GM12878 (cell line): ENCODE results near the gene CBFA2T3. TPM values are rescaled to one million over a fixed set of nuclear protein-coding genes. Genes with fewer than 3 reads are reported as not detected.

Experiments used
- ATAC-seq: fragments of 200-7000 bp; cut with Tn5 transposase; 3 replicates; pipeline ENCODE4 v1.9.1; 2020; ENCODE audit warnings: mild to moderate bottlenecking, moderate library complexity
- BruUV-seq: library from RNA; stranded (reverse); fragments of 400-500 nt; replicated peaks from 2 replicates; lab custom pipeline; 2021; lab: Mats Ljungman, UMichigan
- CTCF ChIA-PET: fragments of 300-600 bp; sonication (Branson Sonifier 250); formaldehyde crosslinking; extraction: SDS; loops from one replicate; lab custom pipeline; 2021; ENCODE audit warnings: inconsistent platforms; lab: Yijun Ruan, JAX
- POLR2A ChIA-PET: fragments of 350-600 bp; formaldehyde crosslinking; extraction: SDS; loops from one replicate; lab custom pipeline; 2021; ENCODE audit warnings: inconsistent platforms; lab: Charles Lee
- RAD21 ChIA-PET: fragments of 300-600 bp; sonication (Branson Sonifier 250); formaldehyde crosslinking; loops from one replicate; lab custom pipeline; 2023; ENCODE audit warnings: antibody characterized with exemption; ENCODE audit not compliant: unreplicated experiment; lab: Charles Lee
- SMC1A ChIA-PET: fragments of 300-600 bp; sonication (Branson Sonifier 250); formaldehyde crosslinking; loops from one replicate; lab custom pipeline; 2023; ENCODE audit not compliant: unreplicated experiment, uncharacterized antibody; lab: Charles Lee
- DNase-seq: peaks from one replicate; pipeline ENCODE4 v3.0.0-alpha.2; 2011; ENCODE audit warnings: low read depth, low spot score
- FAIRE-seq: peaks from 3 replicates; lab custom pipeline; 2011; peaks lifted over from hg19 to GRCh38; lab: Jason Lieb, UNC
- H2AFZ ChIP-seq: 2 replicates; pipeline ENCODE4 v1.6.0; 2011; ENCODE audit warnings: low read depth, low read length, control low read depth; ENCODE audit not compliant: control insufficient read depth
- H3K27ac ChIP-seq: 2 replicates; pipeline ENCODE4 v1.5.1; 2011; ENCODE audit warnings: control low read depth; ENCODE audit not compliant: control insufficient read depth, insufficient read depth
- H3K27me3 ChIP-seq, 2 experiments: replicated peaks in 1 of 2; 2 replicates each; pipeline versions ENCODE4 v1.6.0 to v1.6.1; 2011; ENCODE audit warnings: low read length in 1 of 2; ENCODE audit not compliant: control insufficient read depth in 2 of 2, insufficient read depth in 2 of 2
- H3K36me3 ChIP-seq, 2 experiments: 2 replicates each; pipeline ENCODE4 v1.5.1; 2011; ENCODE audit warnings: low read length in 1 of 2; ENCODE audit not compliant: control insufficient read depth in 2 of 2, insufficient read depth in 2 of 2
- H3K4me1 ChIP-seq: 2 replicates; pipeline ENCODE4 v1.6.1; 2011; ENCODE audit warnings: mild to moderate bottlenecking, low read length, moderate library complexity, mixed read lengths; ENCODE audit not compliant: control insufficient read depth, insufficient read depth
- H3K4me2 ChIP-seq: 2 replicates; pipeline ENCODE4 v1.6.0; 2011; ENCODE audit warnings: control low read depth; ENCODE audit not compliant: control insufficient read depth, insufficient read depth
- H3K4me3 ChIP-seq: fragments of 200-600 bp; sonication (generic); 2 replicates; pipeline ENCODE4 v1.5.1; 2016
- H3K79me2 ChIP-seq: 2 replicates; pipeline ENCODE4 v1.6.0; 2011; ENCODE audit warnings: low read length; ENCODE audit not compliant: control insufficient read depth, insufficient read depth
- H3K9ac ChIP-seq: 2 replicates; pipeline ENCODE4 v1.8.0; 2011; ENCODE audit warnings: low read length, control low read depth, mixed read lengths; ENCODE audit not compliant: control insufficient read depth, insufficient read depth
- H3K9me3 ChIP-seq: replicated peaks from 3 replicates; pipeline ENCODE4 v1.5.1; 2011; ENCODE audit warnings: mild to moderate bottlenecking, low read length; ENCODE audit not compliant: control insufficient read depth, insufficient read depth
- H4K20me1 ChIP-seq: 2 replicates; pipeline ENCODE4 v1.6.0; 2011; ENCODE audit not compliant: control insufficient read depth, insufficient read depth
- ATF2 ChIP-seq: IDR thresholded peaks from 2 replicates; pipeline ENCODE4 v1.6.1; 2012; ENCODE audit warnings: low read length, inconsistent platforms
- MYC ChIP-seq: IDR thresholded peaks from 2 replicates; pipeline ENCODE4 v1.6.1; 2011; ENCODE audit warnings: mild to moderate bottlenecking, low read length, moderate library complexity, inconsistent platforms; ENCODE audit not compliant: insufficient read depth, insufficient replicate concordance, insufficient read length, severe bottlenecking
- NFYB ChIP-seq: IDR thresholded peaks from 2 replicates; pipeline ENCODE4 v1.6.1; 2011; ENCODE audit warnings: low read depth, mild to moderate bottlenecking, low read length, improper control_type of control experiment, moderate library complexity; ENCODE audit not compliant: insufficient read depth
- NKRF ChIP-seq: fragments of 450-650 bp; conservative IDR thresholded peaks from 2 replicates; pipeline ENCODE4 v1.6.1; 2017; ENCODE audit warnings: mild to moderate bottlenecking, moderate library complexity
- POLR2AphosphoS5 ChIP-seq: IDR thresholded peaks from 2 replicates; pipeline ENCODE4 v1.6.1; 2011; ENCODE audit warnings: mild to moderate bottlenecking, low read length, inconsistent platforms
- SIN3A ChIP-seq: IDR thresholded peaks from 2 replicates; pipeline ENCODE4 v1.6.1; 2012; ENCODE audit warnings: low read depth, low read length, improper control_type of control experiment
- SKIL ChIP-seq: fragments of 450-650 bp; IDR thresholded peaks from 2 replicates; pipeline ENCODE4 v1.6.1; 2017; ENCODE audit warnings: mild to moderate bottlenecking, low read depth, inconsistent platforms; ENCODE audit not compliant: poor library complexity, severe bottlenecking
- TCF12 ChIP-seq: IDR thresholded peaks from 2 replicates; pipeline ENCODE4 v1.6.1; 2011; ENCODE audit warnings: low read depth, mild to moderate bottlenecking, low read length
- ZZZ3 ChIP-seq: IDR thresholded peaks from 2 replicates; pipeline ENCODE4 v1.6.1; 2011; ENCODE audit warnings: low read depth; ENCODE audit not compliant: control insufficient read depth, insufficient read length
- WGBS: methylation state at CpG from one replicate; pipeline ENCODE4 v1.1.6; 2016; ENCODE audit warnings: low lambda C conversion rate; ENCODE audit not compliant: insufficient replicate concordance, insufficient coverage; ENCODE audit errors: missing lambda C conversion rate; 5-methylcytosine and 5-hydroxymethylcytosine counted together
- in situ Hi-C: fragments of 300-500 bp; cut with MboI; formaldehyde crosslinking; loops from 9 replicates; pipeline ENCODE4 v1.14.3; 2018; ENCODE audit warnings: mixed read lengths
- intact Hi-C: fragments of 100-400 bp; cut with micrococcal nuclease; formaldehyde crosslinking; loops from one replicate; pipeline ENCODE4 v1.14.2; 2022; ENCODE audit not compliant: unreplicated experiment
- polyA plus RNA-seq, 11 experiments: library from polyadenylated mRNA; depleted of rRNA in 4 of 11; unstranded in 6 of 11; stranded (reverse) in 5 of 11; fragments of >200 nt; fragmentation: Nextera tagmentation in 4 of 11; fragmentation: Illumina TruSeq in 1 of 11; extraction: Ambion mirVana in 4 of 11; extraction: Trizol in 1 of 11; gene quantifications; 1 replicate in 1 of 11; 2 replicates in 10 of 11; pipeline versions ENCODE4 v1.2.1 to v1.2.3, GENCODE V29; 2011 to 2016; ENCODE audit warnings: inconsistent platforms in 2 of 11, missing spikeins in 2 of 11, low read depth in 1 of 11
- total RNA-seq, 4 experiments: library from RNA; depleted of rRNA in 3 of 4; stranded (reverse); fragments of >200 nt in 3 of 4; fragmentation: Illumina TruSeq in 1 of 4; extraction: Trizol in 1 of 4; gene quantifications; 2 replicates each; pipeline versions ENCODE4 v1.2.1 to v1.2.3, GENCODE V29; 2013 to 2021

CBFA2T3 gene
- total and polyA plus RNA-seq, 10 of the 15 experiments (the other 5 are each of a cell fraction or from before 2014, with no cell fraction given) = 0.69 to 42.6 (median 4.5) TPM

- Histone ChIP-seq H3K9ac (no peak overlapping the region), H2AFZ (no peak overlapping the region), H3K4me1 (no peaks in the 10 kb centered on the region; the same call in 1 of the 2 replicates), H4K20me1 (no peaks in the 10 kb centered on the region), H3K4me3 (no peak overlapping the region), H3K9me3 (no peaks in the 10 kb centered on the region), H3K27ac (no peak overlapping the region), H3K79me2 (no peaks in the 10 kb centered on the region), H3K27me3 (peaks cover 4 to 6% of the 10 kb centered on the region in 2 experiments), H3K4me2 (no peak overlapping the region), H3K36me3 (no peaks in the 10 kb centered on the region)
- ChIA-PET POLR2A (no interaction called here), RAD21 (no interaction called here), SMC1A (no interaction called here), CTCF (no interaction called here)
- no peak for DNase-seq
- in situ Hi-C loops (no loop called here), intact Hi-C loops (no loop called here)
- BruUV-seq = no TSS peak
- ATAC-seq = no peak
- no peak for TF ChIP-seq POLR2AphosphoS5
- no peak for TF ChIP-seq ATF2
- no peak for TF ChIP-seq TCF12
- WGBS = 71% methylated on average over 27 of the region's 27 CpGs
- no peak for FAIRE-seq
These were observed 107.9 kb downstream of the CBFA2T3 start for GRCh38 chr16:88868974-88869672.

DNA sequence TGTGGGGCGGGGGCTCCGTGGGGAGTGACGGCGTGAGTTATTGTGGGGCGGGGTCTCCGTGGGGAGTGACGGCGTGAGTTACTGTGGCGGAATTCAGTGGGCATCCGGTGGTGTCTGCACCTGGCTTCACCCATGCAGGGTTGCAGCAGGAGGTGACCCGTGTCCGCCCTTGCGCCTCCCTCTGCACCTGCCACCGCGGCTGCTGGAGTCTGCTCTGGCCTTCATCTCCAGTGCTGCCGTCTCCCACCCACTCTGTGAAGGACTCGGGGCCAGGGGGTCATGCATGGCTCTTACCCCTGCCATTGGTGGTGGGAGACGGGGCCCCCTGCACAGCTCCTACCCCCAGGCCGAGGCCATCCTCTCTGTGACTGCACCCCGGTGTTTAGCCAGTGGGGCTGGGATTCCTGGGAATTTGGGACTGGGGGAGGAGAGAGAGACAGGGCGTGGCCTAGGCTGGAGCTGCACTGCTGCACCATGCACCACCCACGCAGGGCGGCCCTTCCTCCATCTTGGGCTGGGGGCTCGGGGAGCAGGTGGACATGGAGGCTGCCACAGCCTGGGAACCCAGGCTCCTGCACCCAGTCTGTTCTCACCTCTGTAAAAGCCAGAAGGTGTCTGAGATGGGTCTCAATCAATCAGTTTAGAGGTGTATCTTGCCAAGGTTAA is 109.3 kb downstream of the CBFA2T3 start:
- 36% methylated on average over 24 of the region's 24 CpGs for WGBS
- ChIA-PET POLR2A (no interaction called here), RAD21 (no interaction called here), CTCF (interaction anchor here (0.7 kb wide), 1 partner anchor 364 kb away, joined by 3 read pairs; no protein-coding TSS in a partner anchor), SMC1A (no interaction called here)
- in situ Hi-C loops = no loop called here
- FAIRE-seq = no peak
- Histone ChIP-seq H3K36me3 (no peaks in the 10 kb centered on the region), H2AFZ (no peak overlapping the region), H3K4me3 (no peak overlapping the region), H3K4me2 (no peak overlapping the region), H3K27me3 (peaks cover 4 to 6% of the 10 kb centered on the region in 2 experiments), H3K9ac (no peak overlapping the region), H3K79me2 (no peaks in the 10 kb centered on the region), H3K4me1 (no peaks in the 10 kb centered on the region; the same call in 1 of the 2 replicates), H4K20me1 (no peaks in the 10 kb centered on the region), H3K27ac (no peak overlapping the region), H3K9me3 (no peaks in the 10 kb centered on the region)
- ATAC-seq = no peak
- intact Hi-C loops = no loop called here
- no peak for DNase-seq
- BruUV-seq = no TSS peak
- no peak for TF ChIP-seq MYC
- TF ChIP-seq ZZZ3 = no peak
- no peak for TF ChIP-seq SIN3A
- TF ChIP-seq NKRF = no peak
- no peak for TF ChIP-seq SKIL
- no peak for TF ChIP-seq NFYB
- no peak for TF ChIP-seq POLR2AphosphoS5
